Epithelial cell of proximal tubule (primary cell): ENCODE results near the gene TUBGCP3. TPM values are rescaled to one million over a fixed set of nuclear protein-coding genes. Genes with fewer than 3 reads are reported as not detected.

Source experiments
- DNase-seq: peaks from one replicate; pipeline ENCODE4 v3.0.0-alpha.2; 2011; ENCODE audit warnings: low read depth
- H3K4me3 ChIP-seq: 2 replicates; pipeline ENCODE4 v1.5.1; 2011; ENCODE audit warnings: low read depth, mild to moderate bottlenecking, low read length
- CTCF ChIP-seq: conservative IDR thresholded peaks from 2 replicates; pipeline ENCODE4 v1.5.1; 2012; ENCODE audit warnings: low read depth, mild to moderate bottlenecking, low read length
- total RNA-seq: library from RNA; depleted of rRNA; stranded (reverse); fragments of >200 nt; gene quantifications from 2 replicates; pipeline ENCODE4 v1.2.3, GENCODE V29; 2015

The TUBGCP3 gene
- total RNA-seq, 1 donor from 2014 or later, result 16.4 TPM

- TF ChIP-seq CTCF, result no peak
- DNase-seq, result no peak
- no peak overlapping the region for H3K4me3 ChIP-seq
Observed at GRCh38 chr13:112479389-112479788, 108.6 kb downstream of the TUBGCP3 start.

- no peak for DNase-seq
- no peak for TF ChIP-seq CTCF
- no peak overlapping the region for H3K4me3 ChIP-seq
Observed at GRCh38 chr13:112477070-112477619, 110.8 kb downstream of the TUBGCP3 start.

DNA sequence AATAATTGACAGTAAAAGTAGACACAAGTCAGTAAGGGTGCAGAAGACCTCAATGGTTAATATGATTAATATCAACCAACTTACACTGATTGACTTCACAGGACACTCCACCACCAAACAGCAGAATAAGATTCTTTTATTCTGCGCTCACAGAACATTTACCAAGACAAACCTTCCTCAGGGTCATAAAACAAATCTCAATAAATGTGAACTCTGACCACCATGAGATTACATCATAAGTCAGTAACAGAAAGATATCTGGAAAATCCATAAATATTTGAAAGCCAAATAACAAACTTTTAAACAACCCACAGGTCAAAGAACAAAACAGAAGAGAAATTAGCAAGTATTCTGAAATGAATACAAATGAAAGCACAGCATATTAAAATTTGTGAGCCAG is 112.1 kb downstream of the TUBGCP3 start:
- H3K4me3 ChIP-seq, result no peak overlapping the region
- DNase-seq, result no peak
- no peak for TF ChIP-seq CTCF

- TF ChIP-seq CTCF, result no peak
- DNase-seq, result no peak
- no peak overlapping the region for H3K4me3 ChIP-seq
Observed at GRCh38 chr13:112474869-112475268, 113.1 kb downstream of the TUBGCP3 start.

DNA sequence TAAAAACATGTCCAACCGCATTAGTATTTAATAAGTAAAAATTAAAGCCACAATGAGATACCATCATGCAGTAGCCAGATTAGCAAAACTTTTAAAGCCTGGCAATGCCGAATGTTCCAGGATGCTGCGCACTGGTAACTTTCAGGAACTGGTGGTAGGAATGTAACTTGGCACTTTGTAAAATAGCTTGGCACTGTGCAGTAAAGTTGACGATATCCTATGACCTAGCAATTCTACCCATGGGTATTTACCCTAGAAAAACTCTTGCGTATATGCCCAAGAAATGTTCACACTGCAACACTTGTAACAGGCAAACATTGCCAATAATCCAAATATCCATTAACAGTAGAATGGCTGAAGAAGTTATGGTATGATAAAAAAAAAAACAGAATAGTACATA is 114.1 kb downstream of the TUBGCP3 start:
- no peak overlapping the region for H3K4me3 ChIP-seq
- no peak for DNase-seq
- no peak for TF ChIP-seq CTCF

GRCh38 chr13:112469071-112469745 is 118.7 kb downstream of the TUBGCP3 start:
- DNase-seq, result no peak
- TF ChIP-seq CTCF, result no peak
- H3K4me3 ChIP-seq, result no peak overlapping the region

DNA sequence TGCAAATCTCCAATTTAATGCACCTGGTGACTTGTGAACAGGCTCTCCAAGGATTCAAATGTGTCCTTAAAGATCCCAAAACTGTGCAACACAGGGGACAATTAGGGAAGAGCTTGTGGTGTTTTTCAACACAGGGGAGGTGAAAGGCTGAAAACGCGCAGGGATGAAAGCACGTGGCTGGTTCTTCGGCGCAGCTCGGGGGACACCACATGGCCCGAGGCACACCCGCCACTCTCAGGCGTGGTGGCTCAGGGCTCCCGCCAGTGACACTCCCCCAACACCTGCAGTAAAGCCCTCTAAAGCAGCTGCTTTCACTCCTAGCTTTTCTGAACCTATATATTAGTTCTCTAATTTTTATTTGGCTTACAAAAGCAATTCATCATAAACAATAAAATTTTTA is 119.9 kb downstream of the TUBGCP3 start:
- no peak for DNase-seq
- TF ChIP-seq CTCF, result no peak
- H3K4me3 ChIP-seq, result no peak overlapping the region
